Jurkat, Clone E6-1 (cell line): ENCODE measurements around the gene GNAS.
A peak's percentile ranks its signal among the peaks of the same experiment; 100 is the strongest.

Experiments used
- DNase-seq: peaks from one replicate; pipeline ENCODE4 v3.0.0-alpha.2; 2011; ENCODE audit warnings: low read depth, low spot score
- H3K4me3 ChIP-seq: 2 replicates; pipeline ENCODE4 v1.5.1; 2011; ENCODE audit warnings: mild to moderate bottlenecking, low read length, control low read depth, moderate library complexity

The GNAS gene

DNA sequence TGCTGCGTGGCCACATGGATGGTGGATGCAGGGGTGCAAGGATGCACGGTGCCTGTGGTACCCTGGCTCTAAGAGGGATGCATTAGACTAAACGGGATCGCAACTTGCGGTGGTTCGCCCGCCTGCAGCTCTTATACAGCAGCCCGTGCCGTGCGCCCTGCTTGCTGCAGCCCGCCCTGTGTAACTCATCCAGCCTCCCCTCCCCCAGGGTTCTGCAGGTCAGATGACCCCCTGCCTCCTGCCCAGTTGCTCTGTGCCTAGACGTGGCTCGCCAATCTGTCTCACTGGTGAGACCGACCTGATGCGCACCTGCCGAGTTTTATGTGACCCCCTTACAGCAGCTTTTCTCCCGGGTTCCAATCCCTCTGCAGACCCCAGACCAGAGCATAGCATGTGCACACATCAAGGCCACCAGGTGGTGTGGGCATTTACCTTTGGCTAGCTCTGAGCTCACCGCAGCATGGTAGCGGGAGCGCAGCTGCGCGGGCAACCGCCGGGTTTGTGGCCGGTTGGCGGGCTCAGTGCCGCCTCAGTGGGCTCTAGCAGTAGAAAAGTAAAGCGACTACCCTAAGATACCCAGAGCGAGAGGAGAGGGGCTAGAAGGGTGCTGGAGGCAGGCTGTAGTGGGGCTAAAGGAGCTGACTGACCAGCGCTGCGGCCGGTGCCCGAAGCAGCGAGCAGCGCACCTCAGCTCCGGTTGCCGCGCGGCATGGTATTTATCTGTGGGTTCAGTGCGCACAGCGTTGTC, 1.1 kb upstream of the GNAS start:
- peak overlapping the region; percentile 84 for H3K4me3 ChIP-seq
- no peak for DNase-seq

DNA sequence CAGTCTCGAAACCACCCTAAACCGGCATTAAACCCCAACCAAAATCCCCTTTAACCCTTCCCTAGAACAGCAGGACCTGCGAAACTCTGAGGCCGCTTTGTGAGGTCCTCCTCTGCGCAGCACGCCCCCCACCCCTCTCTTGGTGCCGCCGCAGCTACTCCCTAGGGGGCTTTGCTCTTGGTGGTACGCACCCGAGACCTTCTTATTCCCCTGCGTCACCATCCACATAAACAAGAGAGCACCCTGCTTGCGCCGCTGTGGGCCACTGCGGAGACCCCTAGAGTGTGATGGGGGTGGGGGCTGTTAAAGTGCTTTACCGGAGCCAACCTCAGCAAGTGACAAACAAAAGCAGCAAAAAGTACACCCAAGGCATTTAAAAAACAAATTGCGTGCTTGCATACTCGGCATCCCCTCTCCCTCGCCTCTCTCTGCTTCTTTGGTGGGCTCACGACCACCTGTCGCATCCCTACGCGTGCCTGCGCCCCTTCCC, 502 bp upstream of the GNAS start:
- no peak for DNase-seq
- no peak overlapping the region for H3K4me3 ChIP-seq

- no peak overlapping the region for H3K4me3 ChIP-seq
Observed at GRCh38 chr20:58853466-58853865, 950 bp downstream of the GNAS start.

DNA sequence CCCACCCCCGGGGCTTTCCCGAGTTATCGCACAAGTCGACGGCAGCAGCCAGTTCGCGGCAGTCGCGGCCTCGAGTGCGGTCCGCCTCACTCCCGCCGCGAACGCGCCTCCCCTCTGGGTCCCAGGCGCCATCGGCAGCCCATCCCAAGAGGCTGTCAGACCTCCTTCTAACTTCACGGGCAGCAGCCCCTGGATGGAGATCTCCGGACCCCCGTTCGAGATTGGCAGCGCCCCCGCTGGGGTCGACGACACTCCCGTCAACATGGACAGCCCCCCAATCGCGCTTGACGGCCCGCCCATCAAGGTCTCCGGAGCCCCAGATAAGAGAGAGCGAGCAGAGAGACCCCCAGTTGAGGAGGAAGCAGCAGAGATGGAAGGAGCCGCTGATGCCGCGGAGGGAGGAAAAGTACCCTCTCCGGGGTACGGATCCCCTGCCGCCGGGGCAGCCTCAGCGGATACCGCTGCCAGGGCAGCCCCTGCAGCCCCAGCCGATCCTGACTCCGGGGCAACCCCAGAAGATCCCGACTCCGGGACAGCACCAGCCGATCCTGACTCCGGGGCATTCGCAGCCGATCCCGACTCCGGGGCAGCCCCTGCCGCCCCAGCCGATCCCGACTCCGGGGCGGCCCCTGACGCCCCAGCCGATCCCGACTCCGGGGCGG, 1.6 kb downstream of the GNAS start:
- DNase-seq = no peak
- no peak overlapping the region for H3K4me3 ChIP-seq

More at GRCh38 chr20:58853466-58853865, 950 bp downstream of the GNAS start:
- no peak for DNase-seq

GRCh38 chr20:58854638-58855471, 2.3 kb downstream of the GNAS start:
- no peak overlapping the region for H3K4me3 ChIP-seq
- DNase-seq = no peak

DNA sequence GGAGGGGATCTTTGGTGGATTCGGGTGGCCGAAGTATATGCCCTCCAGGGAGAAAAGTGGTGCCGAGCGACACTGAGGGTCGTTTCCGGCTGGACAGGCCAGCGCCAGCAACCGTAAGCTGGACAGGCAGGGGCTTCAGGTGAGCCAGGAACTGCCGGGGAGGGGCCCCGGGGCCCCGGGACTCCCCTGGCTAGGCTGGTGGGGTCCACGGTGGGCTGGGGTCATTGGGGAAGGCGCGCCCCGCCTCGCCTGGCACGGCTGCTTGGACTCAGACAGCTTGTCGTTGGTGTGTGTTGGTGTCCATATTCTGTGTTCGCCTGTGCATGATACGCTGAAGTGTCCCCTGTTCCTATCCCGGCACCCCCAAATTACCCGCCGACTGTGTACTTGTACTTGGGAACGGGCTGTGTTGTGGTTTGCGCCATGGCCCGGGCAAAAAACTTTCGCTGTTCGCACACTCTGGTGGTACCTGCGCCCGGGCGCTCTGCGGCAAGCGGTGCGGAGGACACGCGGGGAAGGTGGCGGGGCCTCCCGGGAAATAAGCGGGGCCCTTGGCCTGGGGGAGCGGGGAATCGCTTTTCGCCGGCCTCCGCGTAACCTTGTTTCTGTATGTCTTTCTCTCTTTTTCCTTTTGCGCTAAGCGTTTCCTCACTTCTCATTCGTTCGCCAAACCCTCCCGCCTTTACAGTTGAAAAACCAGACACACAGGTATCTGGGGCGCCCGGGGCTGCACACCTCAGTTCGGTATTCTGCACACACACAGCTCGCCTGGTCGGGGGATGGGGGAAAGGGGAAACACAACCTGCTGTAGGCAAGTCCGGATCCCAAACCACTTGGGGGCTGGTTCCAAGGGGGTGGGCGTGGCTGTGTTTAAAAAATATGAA, 3.2 kb downstream of the GNAS start:
- DNase-seq = no peak
- no peak overlapping the region for H3K4me3 ChIP-seq

DNA sequence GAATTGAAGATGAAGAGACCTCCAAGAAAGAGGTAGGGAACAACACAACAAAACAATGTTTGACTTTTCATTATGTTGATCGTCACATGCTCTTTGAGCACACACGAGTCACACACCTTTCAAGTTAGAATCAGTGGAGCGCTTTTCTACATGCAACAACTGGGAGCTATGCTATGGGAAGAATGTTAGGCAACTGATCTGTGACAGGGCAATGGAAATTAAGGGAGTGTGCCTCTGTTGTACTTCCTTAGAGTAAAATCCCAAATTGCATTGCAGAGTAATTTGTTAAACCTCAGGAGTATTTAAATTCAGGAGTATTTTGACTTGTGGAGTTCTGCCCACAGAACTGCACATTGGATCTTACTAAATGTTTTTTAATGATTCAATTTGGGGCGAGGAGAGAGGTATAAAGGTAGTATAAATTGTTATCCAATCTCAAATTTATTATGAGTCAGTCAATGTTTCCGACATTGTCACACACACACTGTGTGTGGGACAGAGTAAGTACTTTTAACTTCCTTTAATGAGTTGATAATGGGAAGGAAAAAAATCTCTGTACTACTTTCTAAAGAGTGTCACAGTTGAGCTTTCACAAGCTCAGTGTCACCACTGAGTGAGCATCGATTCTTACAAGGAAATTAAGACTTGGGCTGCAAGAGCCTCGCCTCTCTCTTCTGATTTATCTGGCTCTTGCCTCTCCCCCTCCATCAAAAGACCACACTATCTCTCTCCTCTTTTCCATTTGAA, 10.7 kb downstream of the GNAS start:
- no peak for DNase-seq
- H3K4me3 ChIP-seq = no peak overlapping the region

- no peak overlapping the region for H3K4me3 ChIP-seq
- DNase-seq = no peak
Observed at GRCh38 chr20:58864346-58864745, 11.8 kb downstream of the GNAS start.

GRCh38 chr20:58865843-58866242, 13.3 kb downstream of the GNAS start:
- no peak for DNase-seq
- H3K4me3 ChIP-seq = no peak overlapping the region

GRCh38 chr20:58867211-58867610, 14.7 kb downstream of the GNAS start:
- H3K4me3 ChIP-seq = no peak overlapping the region
- no peak for DNase-seq

GRCh38 chr20:58868795-58869194, 16.3 kb downstream of the GNAS start:
- H3K4me3 ChIP-seq = no peak overlapping the region
- no peak for DNase-seq

GRCh38 chr20:58869662-58870227, 17.2 kb downstream of the GNAS start:
- no peak for DNase-seq
- no peak overlapping the region for H3K4me3 ChIP-seq

- H3K4me3 ChIP-seq = no peak overlapping the region
- DNase-seq = no peak
Observed at GRCh38 chr20:58870293-58871014, 17.9 kb downstream of the GNAS start.

GRCh38 chr20:58871533-58872102, 19.1 kb downstream of the GNAS start:
- no peak for DNase-seq
- no peak overlapping the region for H3K4me3 ChIP-seq

DNA sequence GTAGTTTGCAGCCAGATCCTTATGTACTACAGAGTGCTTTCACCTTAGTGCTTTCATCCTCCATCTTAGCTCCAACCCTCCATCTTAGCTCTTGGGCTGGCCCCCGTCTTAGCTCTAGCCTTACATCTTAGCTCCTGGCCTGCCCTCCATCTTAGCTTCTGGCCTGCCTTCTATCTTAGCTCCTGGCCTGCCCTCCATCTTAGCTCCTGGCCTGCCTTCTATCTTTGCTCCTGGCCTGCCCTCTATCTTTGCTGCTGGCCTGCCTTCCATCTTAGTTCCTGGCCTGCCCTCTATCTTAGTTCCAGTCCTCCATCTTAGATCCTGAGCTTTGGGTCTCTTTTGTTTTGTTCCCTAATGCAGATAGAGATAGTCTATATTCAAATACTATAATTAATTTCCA, 22.0 kb downstream of the GNAS start:
- DNase-seq = no peak
- no peak overlapping the region for H3K4me3 ChIP-seq

DNA sequence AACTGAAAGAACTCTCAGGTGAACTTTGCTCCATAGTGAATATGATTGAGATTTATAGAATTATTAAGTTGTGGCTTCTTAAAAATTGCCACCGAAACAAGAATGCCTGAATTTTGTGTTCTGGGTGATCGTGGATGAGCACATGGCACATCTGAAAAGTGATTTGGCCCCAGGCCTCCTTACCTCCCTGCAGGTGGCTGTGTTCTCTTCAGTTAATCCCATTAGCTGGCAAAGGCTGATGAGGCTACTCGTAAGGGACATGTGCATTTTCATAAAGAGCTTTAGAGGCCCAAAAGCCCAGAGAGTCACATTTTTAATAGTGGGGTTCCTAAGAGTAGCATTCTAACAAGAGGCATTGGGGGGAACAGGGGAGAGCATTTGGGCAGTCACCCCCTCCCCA, 22.6 kb downstream of the GNAS start:
- H3K4me3 ChIP-seq = no peak overlapping the region
- no peak for DNase-seq

DNA sequence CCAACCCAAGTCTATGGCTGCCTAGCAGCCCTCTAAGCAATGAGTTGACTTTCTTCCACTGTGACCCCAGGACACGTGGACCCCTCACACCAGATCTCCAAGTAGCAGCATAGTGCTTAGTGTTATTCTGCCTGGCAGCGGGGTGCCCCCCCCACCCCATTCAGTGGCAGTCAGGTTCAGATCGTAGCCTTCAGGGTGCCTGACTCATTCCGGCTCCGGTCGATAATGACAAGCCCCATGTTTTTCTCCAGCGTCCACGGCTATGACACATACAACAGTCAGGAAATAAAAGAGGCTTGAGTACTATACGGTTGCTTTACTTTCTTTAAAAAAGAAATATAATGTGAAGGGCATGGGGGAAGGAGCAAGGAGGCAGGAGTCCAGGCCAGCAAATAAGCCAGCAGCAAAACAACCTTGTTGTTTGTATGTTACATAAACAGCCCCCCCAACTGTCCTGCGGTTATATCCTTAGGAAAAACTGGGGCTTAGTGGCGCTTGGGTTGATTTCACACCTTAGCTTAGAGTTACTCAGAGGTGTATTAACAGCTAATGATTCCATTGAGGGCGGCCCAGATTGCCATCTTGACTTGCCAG, 23.1 kb downstream of the GNAS start:
- H3K4me3 ChIP-seq = no peak overlapping the region
- no peak for DNase-seq
